Skin of body (tissue), 2 donors: ENCODE results near the gene GRIN3A. TPM values are rescaled to one million over a fixed set of nuclear protein-coding genes. Genes with fewer than 3 reads are reported as not detected.
"Not testable (repeated sequence)": the region's sequence is repeated elsewhere in the genome, so short reads cannot be mapped to it uniquely, and the experiment has no call there.

Experiments
- DNase-seq: peaks from one replicate; lab custom pipeline; 2025; lab: John Stamatoyannopoulos, UW
- total RNA-seq: library from RNA; depleted of rRNA; stranded (reverse); fragments of >200 nt; gene quantifications from one replicate; pipeline ENCODE4 v1.2.3, GENCODE V29; 2014

GRIN3A gene
- total RNA-seq, 1 donor from 2014 or later: 0.49 TPM

DNA sequence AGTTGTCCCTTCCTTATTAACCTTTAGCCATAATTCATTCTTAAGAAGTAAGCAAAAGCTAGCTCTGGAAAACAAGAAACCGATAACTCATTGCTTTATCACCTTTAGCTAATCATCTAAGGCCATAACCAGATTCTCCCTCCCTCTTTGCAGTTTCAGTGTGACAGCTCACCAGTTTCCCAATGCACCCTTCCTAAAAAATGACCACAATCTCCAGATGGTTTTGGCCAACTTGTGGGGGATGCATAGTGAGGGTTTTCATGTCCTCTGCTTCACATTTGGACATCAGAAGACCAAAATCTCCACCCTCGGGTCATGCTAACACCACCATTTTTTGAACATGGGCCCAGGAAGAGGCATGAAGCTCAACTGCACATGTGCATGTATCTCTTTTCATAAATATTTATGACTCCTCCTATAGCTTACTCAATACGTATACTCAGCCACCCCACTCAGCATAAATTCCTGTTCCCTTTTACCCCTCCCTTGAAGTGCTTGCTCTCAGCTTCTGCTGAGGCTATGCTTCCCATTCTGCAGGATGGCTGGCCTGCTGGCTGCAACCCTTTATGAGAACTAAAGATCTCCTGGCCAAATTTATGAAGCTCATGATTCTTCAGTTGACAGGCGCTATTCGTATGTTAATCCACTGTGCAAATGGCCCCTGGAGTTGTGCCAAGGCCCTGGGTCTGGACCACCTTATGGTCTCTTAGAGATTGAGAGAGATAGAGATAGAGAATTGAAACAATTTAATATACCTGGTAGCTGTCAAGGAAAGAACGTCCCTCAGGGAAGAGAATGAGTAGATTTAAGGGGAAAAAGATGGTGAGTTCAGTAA lies 158.5 kb downstream of the GRIN3A start:
- DNase-seq: no peak

DNA sequence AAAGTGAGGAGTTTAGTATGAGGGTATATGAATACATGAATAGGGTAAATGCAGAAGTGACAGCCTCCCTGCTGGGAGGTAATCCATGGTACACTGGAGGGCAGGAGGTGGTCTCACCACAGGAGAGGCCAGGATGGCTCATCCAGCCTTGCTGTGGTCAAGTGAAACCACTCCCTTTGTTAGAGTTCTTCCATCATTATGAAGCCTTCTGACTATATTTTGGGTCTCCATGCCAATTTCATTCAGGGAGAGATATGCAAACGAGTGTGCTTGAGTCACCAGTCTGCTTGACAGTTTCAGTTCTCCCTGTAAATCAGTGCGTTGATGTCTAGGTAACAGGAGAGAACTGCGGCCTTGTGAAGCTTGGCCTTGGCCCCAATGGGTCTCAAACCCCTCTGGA lies 160.1 kb downstream of the GRIN3A start:
- DNase-seq: no peak

DNA sequence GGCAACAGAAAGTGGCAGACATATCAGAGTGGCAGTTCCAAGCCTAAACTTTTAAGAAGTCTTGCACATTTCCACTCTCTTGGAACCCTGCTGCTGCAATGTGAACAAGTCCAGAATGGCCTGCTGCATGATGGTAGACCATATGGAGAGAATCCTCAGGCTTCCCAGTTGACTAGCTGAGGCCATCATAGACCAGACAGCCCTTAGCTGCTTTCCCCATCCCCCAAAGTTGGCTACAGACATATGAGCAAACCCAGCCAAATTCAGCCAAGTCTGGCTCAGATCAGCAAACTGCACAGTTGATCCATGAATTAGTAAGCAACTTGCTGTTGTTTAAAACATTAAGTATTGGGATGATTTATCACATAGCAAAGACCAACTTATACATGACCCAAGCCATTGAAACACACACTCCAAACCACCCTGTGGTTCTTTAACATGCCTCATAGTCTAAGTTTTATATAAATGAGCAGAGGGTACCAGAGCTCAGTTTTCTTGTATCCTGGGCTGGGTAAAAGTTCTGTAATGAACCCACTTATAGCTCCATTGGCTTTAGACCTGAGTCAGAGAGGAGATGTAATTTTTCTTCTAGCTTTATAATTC lies 163.6 kb downstream of the GRIN3A start:
- no peak for DNase-seq

DNA sequence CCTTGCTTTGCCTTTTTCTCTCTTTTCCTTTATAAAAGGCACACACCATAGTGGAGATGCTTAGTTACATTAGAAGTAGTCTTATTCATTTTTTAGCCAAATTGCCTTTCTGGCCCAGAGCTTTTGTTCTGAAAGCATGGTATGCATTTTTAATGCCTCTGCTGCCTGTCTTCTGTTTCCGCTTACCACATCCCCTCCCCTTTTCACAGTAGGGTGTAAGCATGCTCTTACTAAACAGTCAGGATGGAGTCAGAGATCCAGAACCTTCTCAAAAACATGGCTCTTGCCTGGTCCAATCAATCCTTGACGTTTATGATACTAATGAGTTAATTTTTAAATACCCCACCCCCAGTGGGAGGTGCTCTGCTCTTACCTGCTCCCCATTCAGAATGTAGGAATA lies 166.1 kb downstream of the GRIN3A start:
- DNase-seq: peak; percentile 7

DNA sequence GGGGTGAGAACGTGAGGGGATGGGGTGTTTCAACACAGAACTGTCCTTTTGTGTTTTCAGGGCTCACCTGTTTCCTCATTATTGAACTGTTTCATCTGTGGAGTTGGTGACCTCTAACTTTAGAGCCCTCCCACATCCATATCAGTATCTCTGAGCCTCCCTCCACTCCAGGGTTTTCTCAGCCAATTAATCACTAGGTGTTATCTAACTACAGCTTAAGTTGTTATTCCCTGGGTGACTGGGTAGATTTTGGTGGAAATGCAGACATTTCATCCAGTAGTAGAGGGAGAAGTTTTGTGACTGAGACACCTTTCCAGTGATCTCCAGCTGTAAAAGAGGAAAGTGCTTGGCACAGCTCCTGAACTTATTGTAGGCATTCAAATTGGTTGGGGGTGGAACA lies 167.3 kb downstream of the GRIN3A start:
- DNase-seq: no peak

DNA sequence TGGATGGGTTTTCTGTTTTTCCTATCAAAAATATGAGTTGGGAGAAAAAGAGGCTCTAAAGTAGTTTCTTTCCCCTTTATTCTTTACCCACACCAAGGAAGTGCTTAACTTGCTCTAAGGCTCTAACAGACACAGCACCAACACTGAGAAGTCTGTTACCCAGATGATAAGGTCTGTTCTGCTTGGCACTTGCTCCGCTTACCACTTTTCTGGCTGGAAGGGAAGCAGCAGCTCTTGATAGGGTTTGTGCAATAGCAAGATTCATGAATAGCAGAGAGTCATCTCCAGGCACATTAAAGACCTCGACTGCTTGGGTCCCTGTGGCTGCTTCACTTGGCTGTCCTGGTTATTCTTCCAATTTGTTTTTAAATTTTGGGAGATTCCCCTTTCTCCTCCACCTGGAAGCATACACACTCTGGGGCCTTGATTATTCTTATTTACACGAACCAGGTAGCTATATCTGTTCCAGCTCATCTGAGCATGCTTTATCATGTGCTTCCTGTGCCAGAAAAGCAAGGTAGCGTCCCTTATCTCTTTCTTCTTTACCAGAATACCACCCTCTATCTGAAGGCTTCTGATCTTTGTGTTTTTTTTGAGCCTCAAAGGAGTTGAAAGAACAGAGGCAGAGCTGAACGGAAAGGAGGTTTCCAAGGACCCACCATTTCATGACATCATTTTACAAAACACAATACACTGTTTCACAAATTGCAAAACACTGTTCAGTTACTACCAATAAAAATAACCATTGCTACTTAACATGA lies 168.5 kb downstream of the GRIN3A start:
- DNase-seq: peak; percentile 17

DNA sequence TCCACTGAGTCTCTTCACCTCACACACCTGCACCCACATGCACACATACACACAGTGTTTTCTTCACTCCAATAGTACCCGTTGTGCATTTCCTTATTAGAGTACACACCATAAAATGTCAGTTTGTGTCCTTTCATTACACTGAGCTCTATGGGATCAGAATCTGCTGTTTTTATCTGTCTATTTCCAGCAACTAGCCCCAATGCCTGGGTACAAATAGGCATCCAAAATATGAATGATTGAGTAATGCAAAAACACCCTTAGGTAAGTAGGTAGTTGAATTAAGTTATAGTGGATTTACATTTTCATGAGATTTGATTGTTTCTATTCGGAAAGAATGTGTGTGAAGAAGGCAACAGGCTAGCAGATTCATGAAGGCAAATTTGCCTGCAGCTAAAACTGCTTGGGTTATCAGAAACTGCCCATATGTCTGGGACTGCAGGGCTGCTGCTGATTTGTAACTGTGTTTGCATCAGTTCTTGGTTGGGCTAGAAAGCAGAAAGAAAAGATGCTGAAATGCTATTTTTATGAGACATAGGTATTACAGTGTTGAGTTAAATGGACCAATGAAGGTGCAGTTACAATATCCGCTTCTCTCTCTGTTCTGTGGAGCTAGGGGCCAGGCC lies 170.6 kb downstream of the GRIN3A start:
- DNase-seq: no peak

DNA sequence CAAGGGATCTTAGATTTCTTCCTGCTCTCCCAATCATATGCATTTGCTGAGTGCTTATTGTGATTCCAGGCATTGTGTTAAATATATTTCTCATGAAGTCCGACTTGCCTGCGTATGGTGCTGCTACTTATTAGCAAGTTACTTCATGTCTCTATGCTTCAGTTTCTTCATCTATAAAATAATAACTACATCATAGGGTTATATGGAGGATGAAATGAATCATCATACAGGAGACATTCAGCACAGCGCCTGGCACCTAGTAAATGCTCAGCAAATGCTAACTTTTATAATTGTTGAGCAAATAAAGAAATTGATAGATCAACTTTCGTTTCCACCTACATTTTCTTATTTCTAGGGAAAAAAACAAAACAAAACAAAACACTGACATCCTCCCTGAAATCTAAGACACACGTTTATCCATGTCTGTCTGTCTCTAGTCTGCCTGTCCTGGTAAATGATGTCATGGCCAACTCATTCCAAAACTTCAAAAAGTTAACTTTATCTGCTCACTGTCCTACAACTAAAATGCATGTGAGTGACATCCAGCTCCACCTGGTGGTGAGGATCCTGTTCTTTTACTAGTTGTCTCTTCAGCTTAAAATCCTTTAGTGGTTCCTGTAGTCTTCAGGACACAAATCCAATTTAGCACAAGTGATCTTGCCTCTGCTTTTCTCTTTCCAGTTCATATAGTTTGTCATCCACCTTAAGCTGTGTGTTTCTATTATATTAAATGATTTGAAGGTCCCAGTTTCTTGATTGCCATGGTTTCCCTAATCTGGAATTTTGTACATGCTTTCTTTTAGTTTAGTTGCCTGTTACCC lies 171.3 kb downstream of the GRIN3A start:
- DNase-seq: no peak

DNA sequence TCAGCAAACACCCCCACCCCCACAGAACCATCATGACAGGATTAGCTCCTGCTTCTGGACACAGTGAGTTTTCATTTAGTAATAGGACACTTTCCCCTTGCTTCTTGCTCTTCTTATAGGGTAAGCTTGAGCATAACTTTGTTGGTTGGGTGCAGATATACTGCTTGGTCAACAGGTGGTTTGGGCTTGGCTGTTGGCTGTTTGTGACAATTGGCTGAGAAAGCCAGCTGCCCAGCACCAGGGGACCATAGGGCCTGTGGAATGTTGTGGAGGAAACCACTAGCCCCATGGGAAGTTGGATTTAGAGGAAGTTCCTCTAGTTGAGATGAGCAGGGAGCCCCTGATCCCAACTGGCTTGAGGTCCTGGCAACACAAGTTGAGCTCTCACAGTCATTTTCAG lies 174.2 kb downstream of the GRIN3A start:
- no peak for DNase-seq

DNA sequence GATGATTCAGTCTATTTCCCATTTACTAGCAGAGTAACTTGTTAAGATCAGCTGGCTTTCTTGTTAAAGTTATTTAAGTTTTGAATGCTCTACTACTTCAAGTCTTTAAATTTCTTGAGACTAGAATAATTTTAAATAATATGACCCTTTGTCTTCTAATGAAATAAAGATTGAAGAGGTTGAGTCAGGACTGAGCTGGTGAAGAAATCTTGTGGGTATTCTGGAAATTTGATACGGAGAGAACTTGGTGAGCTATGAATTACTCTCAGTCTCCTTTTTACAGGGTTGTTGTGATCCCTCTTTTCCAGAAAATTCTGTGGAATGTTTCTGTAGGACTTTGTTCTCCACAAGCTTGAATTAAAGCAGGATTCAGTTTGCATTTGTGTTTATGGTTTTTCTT lies 175.5 kb downstream of the GRIN3A start:
- no peak for DNase-seq

DNA sequence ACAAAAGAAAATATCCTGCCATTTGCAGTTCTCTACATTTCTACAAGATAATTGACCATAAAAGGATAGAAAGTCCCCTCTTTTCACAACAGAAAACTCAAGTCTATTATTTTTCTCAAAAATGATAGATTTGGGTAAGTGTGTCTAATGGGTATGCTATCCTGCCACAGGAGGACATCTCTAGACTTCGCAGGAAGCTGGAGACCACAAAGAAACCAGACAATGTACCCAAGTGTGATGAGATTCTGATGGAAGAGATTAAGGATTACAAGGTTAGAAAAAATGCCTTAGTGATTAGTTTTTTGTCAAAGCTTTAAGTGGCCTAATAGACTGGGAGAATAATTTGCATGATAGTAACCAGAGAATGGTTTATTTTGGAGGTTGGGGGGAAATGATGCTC lies 176.7 kb downstream of the GRIN3A start:
- no peak for DNase-seq

DNA sequence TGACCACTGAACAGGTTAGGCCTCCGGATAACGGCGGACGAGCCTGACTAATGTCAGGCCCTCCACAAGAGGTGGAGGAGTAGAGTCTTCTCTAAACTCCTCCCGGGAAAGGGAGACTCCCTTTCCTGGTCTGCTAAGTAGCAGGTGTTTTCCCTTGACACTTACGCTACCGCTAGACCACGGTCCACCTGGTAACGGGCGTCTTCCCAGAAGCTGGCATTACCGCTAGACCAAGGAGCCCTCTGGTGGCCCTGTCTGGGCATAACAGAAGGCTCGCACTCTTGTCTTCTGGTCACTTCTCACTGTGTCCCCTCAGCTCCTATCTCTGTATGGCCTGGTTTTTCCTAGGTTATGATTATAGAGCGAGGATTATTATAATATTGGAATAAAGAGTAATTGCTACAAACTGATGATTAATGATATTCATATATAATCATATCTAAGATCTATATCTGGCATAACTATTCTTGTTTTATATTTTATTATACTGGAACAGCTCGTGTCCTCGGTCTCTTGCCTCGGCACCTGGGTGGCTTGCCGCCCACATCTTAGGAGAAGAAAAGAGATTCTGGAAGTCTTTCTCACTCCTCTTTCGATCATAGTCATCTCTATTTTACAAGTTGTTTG lies 188.9 kb downstream of the GRIN3A start:
- not testable (repeated sequence) for DNase-seq

DNA sequence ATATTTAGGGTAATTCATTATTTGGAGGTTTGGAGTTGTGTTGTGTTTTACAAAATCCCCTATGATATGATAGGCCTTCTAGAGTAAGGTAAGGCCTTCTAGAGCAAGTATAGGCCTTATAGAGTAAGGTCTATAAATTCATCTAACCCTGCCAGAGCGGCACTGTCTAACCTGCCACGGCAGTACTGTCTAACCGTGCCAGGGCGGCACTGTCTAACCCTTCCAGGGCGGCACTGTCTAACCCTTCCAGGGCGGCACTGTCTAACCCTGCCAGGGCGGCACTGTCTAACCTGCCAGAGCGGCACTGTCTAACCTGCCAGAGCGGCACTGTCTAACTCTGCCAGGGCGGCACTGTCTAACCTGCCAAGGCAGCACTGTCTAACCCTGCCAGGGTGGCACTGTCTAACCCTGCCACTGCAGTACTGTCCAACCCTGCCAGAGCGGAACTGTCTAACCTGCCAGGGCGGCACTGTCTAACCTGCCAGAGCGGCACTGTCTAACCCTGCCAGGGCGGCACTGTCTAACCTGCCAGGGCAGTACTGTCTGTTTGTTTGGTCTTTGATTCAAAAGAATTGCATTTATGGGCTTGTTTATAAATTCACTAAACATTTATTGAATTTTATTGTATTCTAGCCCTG lies 195.2 kb downstream of the GRIN3A start:
- DNase-seq: no peak

DNA sequence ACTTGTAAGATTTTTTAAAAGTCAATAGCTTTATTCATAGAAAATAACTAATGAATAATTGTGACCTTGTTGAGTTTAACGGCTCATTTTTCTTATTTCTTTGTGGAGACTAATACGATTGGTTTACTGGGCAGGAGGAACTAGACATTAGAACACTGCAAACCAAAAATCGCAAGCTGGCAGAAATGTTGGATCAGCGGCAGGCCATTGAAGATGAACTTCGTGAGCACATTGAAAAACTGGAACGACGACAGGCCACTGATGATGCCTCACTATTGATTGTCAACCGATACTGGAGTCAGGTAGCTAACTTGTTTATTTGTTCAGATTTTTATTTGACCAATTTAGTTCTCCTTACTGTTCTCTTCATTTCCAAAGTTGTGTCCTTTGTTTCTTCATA lies 198.4 kb downstream of the GRIN3A start:
- no peak for DNase-seq

DNA sequence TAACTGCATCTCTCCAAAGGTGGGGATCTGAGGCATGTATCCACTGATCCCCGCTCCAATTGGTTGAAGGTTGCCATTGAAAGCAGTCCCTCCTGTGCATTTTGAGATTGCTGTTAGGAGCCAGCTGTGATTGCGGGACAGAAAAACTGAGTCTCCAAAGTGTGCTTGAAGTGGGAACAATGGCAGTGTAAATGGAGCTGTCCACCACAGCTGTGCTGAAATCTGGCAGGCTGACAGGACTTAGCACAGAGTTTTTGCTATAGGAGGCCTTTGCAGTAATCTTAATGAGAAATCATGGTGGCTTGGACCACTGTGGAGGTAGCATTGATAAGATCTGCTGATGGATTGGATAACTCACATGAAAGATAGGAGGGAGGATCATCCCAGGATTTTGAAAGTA lies 201.5 kb downstream of the GRIN3A start:
- DNase-seq: no peak

DNA sequence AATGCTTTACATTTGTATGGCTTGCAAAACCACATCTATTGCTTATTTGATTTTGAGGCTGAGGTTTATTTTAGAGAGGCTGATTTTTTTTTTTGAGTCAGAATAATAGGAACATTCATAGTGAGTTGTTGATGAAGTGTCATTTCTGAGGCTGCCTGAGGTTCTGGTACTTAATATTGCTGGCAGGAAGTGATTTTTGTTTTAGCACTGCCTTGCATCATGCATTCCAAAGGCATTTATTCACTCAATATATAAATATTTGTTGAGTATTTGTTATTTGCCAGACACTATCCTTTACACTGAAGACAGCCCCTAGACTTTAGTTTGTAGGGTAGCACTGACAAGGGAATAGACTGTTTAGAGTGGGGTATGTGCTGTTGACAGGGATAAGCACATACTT lies 202.1 kb downstream of the GRIN3A start:
- DNase-seq: no peak

DNA sequence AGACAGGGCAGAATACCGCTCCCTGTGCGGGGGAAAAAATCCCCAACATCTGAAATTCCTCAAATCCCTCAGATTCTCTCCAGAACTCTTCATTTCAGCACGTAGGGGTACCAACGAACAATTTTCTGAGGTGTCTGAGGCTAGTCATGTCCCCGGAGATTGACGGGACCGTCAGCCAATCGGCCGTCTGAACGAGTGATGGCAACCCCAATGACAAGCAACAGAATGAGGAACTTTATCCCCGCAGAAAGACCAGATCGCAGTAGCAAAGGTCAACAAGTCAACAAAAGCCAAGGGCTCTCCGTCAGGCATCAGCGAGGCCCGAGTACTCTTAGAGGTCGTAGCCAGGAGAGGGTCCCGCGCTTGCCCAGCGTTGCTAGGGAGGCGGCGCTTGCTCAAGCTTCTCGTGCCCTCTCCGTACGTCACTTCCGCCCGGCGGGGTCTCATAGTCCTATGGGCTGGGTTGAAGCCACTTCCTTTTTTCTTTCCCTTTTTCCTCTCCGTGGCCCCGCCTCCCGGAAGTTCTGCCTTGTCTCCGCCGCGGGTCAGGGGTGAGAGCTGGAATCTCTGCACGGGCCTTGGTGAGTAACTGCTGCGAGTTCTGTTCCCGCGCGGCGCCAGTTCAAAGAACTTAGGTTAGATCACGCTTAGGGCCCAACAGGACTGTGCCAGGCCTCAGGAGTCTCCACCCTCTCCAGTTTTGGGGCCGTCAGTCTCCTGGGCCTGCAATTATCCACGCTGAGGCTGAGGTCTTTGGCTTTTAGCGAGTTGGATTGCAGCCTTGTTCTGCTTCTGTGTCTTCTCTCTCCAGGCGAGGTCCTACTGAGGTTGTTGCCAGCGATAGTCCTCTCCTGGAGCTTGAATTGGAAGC lies 204.9 kb downstream of the GRIN3A start, which contains the start of gene RNF20:
Gene RNF20, plus strand, starts transcription at position 520 of the 871 bp plus-strand sequence. CDS start 1,571 bp downstream, outside the sequence.
- DNase-seq: peak; percentile 99

DNA sequence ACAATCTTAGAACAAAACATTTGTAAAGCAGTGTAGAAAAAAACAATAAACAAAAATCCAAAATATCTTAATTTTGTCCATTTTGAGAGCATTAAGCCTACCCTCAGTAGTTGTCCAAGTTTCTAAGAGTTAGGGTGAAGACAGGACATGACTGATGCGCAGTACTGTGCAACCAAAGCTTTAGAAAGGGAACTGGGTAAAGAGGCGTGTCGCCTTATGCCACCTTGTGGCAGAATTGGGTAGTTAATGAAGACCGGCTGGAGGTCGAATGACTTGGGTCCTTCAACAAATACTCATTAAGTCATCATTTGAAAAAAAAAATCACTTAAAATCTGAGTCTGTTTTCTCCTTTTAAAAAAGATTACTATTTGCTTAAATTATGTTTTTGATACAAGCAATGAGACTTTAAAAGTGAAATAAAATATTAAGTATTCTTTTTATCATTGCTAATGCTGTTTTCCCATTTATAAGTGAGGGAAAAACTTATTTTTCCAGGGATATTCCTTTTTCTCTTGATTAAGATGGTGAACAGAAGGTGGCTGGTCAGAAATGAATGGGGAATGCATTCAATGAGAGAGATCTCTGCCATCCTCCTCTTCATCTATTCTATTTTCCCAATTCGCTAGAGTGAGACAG lies 208.3 kb downstream of the GRIN3A start:
- peak; percentile 69 for DNase-seq
